Testis (tissue), 2 donors: ENCODE results near the gene GPR108.

Experiments
- POLR2A ChIP-seq: fragments of 450-650 bp; IDR thresholded peaks from one replicate; pipeline ENCODE4 v1.6.1; 2017; ENCODE audit warnings: antibody characterized with exemption, mild to moderate bottlenecking, moderate library complexity
- TF ChIP-seq, protein P1 (sequence below), 3 experiments: fragments of 450-650 bp in 2 of 3; fragments of 200-600 bp in 1 of 3; sonication (generic) in 1 of 3; IDR thresholded peaks; one replicate each; pipeline ENCODE4 v1.5.1; 2016 to 2019; ENCODE audit warnings: antibody characterized with exemption in 3 of 3, mild to moderate bottlenecking in 2 of 3, moderate library complexity in 1 of 3

DNA sequence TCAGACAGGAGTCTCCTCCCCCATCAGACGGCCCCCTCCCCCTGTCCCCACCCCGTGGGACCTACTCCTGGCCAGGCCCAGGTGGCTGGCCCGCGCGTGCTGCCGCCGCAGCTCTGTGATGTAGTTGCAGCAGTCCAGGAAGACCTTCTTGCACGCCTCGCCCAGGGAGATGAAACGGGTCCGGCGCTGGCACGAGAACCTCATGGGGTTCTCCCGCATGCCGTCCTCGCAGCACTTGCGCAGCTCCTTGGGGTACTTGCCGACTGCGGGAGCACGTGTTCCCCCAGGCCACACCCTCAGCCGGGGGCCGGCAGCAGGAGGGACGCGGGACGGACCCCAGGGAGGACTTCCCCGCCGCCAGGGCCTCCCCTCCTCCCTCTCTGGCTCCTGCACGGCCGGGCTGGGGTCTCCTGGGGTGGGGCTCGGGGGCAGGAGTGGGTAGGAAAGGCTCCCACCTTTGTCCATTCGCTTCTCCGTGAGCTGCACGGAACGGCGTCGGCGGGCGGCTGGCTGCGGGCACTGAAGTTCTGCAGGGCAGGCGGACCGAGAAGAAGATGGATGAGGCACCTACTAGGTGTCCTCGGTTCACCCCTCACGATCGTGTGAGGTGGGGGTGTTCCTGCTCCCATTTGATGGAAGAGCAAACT lies 30.2 kb downstream of the GPR108 start:
- TF ChIP-seq, protein P1, sequence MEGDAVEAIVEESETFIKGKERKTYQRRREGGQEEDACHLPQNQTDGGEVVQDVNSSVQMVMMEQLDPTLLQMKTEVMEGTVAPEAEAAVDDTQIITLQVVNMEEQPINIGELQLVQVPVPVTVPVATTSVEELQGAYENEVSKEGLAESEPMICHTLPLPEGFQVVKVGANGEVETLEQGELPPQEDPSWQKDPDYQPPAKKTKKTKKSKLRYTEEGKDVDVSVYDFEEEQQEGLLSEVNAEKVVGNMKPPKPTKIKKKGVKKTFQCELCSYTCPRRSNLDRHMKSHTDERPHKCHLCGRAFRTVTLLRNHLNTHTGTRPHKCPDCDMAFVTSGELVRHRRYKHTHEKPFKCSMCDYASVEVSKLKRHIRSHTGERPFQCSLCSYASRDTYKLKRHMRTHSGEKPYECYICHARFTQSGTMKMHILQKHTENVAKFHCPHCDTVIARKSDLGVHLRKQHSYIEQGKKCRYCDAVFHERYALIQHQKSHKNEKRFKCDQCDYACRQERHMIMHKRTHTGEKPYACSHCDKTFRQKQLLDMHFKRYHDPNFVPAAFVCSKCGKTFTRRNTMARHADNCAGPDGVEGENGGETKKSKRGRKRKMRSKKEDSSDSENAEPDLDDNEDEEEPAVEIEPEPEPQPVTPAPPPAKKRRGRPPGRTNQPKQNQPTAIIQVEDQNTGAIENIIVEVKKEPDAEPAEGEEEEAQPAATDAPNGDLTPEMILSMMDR (IDR thresholded peaks at IDR 0.05) = no peak
- TF ChIP-seq POLR2A = no peak
